K562 (cell line): ENCODE measurements around the gene LSM4. TPM values are rescaled to one million over a fixed set of nuclear protein-coding genes. Genes with fewer than 3 reads are reported as not detected.

ENCODE experiments used
- ARID2 ChIP-seq: fragments of 450-650 bp; IDR thresholded peaks from 2 replicates; pipeline ENCODE4 v1.6.1; 2017; ENCODE audit warnings: antibody characterized with exemption, mild to moderate bottlenecking
- ELF2 ChIP-seq: fragments of 250-450 bp; sonication (Bioruptor Pico); IDR thresholded peaks from 2 replicates; pipeline ENCODE4 v1.5.0; 2021; ENCODE audit warnings: mild to moderate bottlenecking
- FOXM1 ChIP-seq, 2 experiments: fragments of 450-650 bp in 1 of 2; sonication (generic) in 1 of 2; formaldehyde crosslinking in 1 of 2; IDR thresholded peaks; 2 replicates each; pipeline versions ENCODE4 v1.6.1 to v1.9.0; 2017 to 2022; ENCODE audit warnings: low read depth in 2 of 2, mild to moderate bottlenecking in 2 of 2, missing genetic modification reagents in 1 of 2, moderate library complexity in 1 of 2
- SMAD3 ChIP-seq: fragments of 450-650 bp; formaldehyde crosslinking; conservative IDR thresholded peaks from 2 replicates; pipeline ENCODE4 v1.4.0; 2020; ENCODE audit warnings: mild to moderate bottlenecking
- ZBTB8A ChIP-seq: fragments of 450-650 bp; IDR thresholded peaks from 2 replicates; pipeline ENCODE4 v1.6.1; 2018; ENCODE audit warnings: mild to moderate bottlenecking, moderate library complexity; ENCODE audit not compliant: partially characterized antibody
- ZNF431 ChIP-seq: sonication (generic); formaldehyde crosslinking; IDR thresholded peaks from 2 replicates; pipeline ENCODE4 v1.8.0; 2022; ENCODE audit warnings: mild to moderate bottlenecking, missing genetic modification reagents
- ZNF584 ChIP-seq: fragments of 200-800 bp; sonication (Bioruptor generic); IDR thresholded peaks from 2 replicates; pipeline ENCODE4 v1.6.1; 2016; ENCODE audit warnings: low read depth, mild to moderate bottlenecking, missing genetic modification characterization, missing compliant biosample characterization
- ZNF79 ChIP-seq: fragments of 250-450 bp; sonication (Bioruptor Pico); IDR thresholded peaks from 2 replicates; pipeline ENCODE4 v1.4.0; 2020; ENCODE audit warnings: low read depth, mild to moderate bottlenecking, moderate library complexity
- polyA plus RNA-seq, 8 experiments: library from polyadenylated mRNA; depleted of rRNA in 4 of 8; stranded (reverse) in 5 of 8; unstranded in 3 of 8; fragments of >200 nt; fragmentation: Nextera tagmentation in 2 of 8; fragmentation: Illumina TruSeq in 1 of 8; extraction: Ambion mirVana in 2 of 8; extraction: Trizol in 1 of 8; gene quantifications; 2 replicates each; pipeline versions ENCODE4 v1.2.1 to v1.2.3, GENCODE V29; 2011 to 2014; ENCODE audit warnings: inconsistent platforms in 1 of 8, missing spikeins in 1 of 8
- total RNA-seq, 7 experiments: library from RNA; depleted of rRNA in 6 of 7; stranded (reverse); fragments of >200 nt in 6 of 7; fragmentation: Illumina TruSeq in 2 of 7; extraction: Trizol in 2 of 7; gene quantifications; 2 replicates each; pipeline versions ENCODE4 v1.2.1 to v1.2.3, GENCODE V29; 2011 to 2021; ENCODE audit warnings: low replicate concordance in 1 of 7
- TF ChIP-seq, protein P1 (sequence below): fragments of 250-450 bp; sonication (Bioruptor Pico); IDR thresholded peaks from 2 replicates; pipeline ENCODE4 v1.8.0; 2021; ENCODE audit warnings: mild to moderate bottlenecking, moderate library complexity

The LSM4 gene
- total and polyA plus RNA-seq, 9 of the 15 experiments (the other 6 are each of a cell fraction or from before 2014, with no cell fraction given): 11.9 to 763 (median 202) TPM

DNA sequence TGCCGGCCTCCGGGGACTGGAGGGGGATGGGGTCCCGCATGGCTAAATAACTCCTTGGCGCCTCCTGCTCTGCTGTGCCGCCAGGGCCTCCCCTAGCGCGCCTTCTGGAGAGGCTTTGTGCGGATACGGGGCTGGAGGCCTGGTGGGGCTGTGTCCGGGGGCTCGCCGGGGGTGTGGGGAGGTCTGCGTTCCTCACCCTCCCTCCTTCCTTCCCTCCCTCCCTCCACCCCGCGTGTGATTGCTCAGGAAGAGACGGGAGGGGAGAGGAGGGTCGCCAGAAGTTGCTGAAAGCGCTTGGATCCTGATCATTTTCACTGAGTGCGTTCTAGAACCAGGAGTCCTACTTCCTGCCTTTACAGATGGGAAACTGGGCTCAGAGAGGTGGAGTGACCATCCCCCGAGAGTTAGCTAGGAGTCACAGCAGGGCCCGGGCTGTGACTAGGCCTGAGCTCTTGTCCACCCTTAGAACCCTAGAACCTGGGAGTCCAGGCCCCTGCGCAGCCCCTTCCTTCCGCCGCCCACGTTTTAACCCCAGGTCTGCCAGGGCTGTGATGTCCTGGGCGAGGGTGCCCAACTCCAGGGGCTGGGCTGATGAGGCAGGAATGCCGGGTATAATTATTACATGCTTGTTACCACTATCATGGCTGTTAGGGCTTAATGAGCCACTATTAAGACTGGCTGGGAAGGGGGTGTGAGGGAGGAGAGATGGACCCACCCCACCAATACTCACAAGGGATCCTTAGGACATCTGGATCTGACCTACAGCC lies 40.7 kb downstream of the LSM4 start (continued):
- TF ChIP-seq, protein P1, sequence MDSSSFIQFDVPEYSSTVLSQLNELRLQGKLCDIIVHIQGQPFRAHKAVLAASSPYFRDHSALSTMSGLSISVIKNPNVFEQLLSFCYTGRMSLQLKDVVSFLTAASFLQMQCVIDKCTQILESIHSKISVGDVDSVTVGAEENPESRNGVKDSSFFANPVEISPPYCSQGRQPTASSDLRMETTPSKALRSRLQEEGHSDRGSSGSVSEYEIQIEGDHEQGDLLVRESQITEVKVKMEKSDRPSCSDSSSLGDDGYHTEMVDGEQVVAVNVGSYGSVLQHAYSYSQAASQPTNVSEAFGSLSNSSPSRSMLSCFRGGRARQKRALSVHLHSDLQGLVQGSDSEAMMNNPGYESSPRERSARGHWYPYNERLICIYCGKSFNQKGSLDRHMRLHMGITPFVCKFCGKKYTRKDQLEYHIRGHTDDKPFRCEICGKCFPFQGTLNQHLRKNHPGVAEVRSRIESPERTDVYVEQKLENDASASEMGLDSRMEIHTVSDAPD: no peak
- TF ChIP-seq ZNF79 (CRISPR knock-in tag) (no peak), ZNF431 (CRISPR knock-in tag) (no peak), SMAD3 (CRISPR knock-in tag) (no peak), FOXM1 (IDR thresholded peaks at IDR 0.05; ENCODE audit: low read depth) (no peak), FOXM1 (CRISPR knock-in tag; IDR thresholded peaks at IDR 0.05; ENCODE audit: low read depth) (no peak; the same call in 1 of the 2 replicates), ARID2 (no peak), ELF2 (CRISPR knock-in tag) (no peak), ZBTB8A (no peak), ZNF584 (CRISPR knock-in tag) (0 out of 2 replicates have a peak, but pooled peaks have one; percentile 32)
